LoVo (cell line): ENCODE results near the gene PRDM5.

ENCODE experiments used
- DNase-seq: peaks from one replicate; pipeline ENCODE4 v3.0.0-alpha.2; 2016; ENCODE audit warnings: low spot score

Gene PRDM5

GRCh38 chr4:120922381-120923206 lies at the start of gene PRDM5:
TSS of gene PRDM5 (minus strand) at chr4:120922726. CDS start at chr4:120922608, 118 bp downstream.
- peak; percentile 20 for DNase-seq

- DNase-seq, result no peak
Observed at GRCh38 chr4:120971884-120972283, 49.4 kb upstream of the PRDM5 start.

GRCh38 chr4:120965938-120966337 lies 43.4 kb upstream of the PRDM5 start:
- no peak for DNase-seq

GRCh38 chr4:120964596-120964995 lies 42.1 kb upstream of the PRDM5 start:
- no peak for DNase-seq

DNA sequence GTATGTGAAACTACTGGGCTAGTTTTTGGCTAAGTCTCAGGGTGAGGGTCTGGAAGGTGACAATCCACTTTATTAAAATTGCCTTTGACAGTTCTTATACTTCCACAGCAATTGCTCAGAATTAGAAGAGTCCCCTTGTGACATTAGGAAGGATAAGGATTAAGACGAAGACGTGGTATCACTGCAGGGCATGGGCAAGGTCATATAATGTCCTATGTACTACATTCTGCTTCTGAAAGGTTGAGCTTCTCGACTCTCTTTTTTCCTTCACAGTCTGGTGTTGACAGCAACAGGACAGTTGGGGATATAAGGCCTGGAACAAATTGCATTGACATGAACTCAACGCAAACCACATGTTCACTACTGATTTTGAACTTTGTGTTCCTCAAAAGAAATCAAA lies 40.9 kb upstream of the PRDM5 start:
- DNase-seq, result no peak

DNA sequence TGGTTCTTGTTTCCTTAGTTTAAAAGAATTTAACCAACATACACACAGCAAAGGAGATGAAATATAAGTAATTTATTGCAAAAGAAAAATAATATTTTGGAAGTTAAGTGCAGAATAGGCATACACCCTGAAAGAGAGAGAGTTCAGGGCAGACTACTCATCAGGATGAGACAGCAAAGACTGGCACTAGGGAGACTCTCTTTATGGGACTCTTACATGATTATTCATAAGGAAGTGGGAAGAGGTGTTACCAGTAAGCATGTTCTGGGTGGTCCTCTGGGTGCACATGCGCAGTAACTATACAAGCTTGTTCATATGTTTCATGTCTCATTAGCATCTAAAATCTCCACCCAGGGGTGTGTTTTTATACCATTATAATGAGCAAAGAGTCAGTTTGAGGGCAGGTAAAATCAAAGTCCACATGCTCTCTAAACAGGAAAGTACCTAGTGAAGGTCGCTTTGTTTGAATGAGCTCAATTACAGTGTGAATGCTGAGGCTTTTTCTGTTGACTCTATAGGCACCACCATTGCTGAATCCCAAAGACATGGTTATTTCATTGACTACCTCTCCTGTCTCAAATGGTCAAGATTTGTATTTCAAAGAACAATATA lies 38.2 kb upstream of the PRDM5 start:
- DNase-seq, result no peak

DNA sequence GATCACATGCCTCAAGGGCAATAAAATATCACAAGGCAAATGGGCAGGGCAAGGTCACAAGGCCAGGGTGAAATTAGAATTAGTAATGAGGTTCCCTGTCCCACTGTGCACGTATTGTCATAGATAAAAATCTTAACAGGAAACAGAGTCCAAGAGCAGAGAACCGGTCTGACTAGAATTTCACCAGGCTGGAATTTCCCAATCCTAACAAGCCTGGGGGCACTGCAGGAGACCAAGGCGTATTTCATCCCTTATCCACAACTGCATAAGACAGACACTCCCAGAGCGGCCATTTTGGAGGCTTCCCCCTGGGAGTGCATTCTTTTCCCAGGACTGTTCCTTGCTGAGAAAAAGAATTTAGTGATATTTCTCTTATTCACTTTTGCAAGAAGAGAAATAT lies 25.9 kb upstream of the PRDM5 start:
- DNase-seq, result no peak

DNA sequence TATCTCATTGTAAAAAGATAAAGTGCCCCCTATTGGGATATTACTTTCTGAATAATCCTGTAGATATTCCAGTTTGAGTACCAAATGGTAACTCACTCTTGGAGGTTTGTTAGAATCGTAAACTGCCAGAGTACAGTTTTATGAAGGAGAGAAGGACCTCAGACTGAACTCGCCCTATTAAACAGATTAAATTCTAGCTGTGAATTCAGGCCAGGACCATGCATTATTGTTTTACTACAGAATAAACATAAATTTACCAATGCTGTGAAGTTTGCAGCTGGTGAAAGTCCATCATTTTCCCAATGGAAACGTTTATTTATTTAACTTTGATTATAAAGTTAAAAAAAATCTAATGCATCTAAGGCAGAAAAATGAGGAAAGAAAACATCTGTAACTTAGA lies 20.2 kb upstream of the PRDM5 start:
- DNase-seq, result no peak

- DNase-seq, result no peak
Observed at GRCh38 chr4:120940547-120940946, 18.0 kb upstream of the PRDM5 start.

GRCh38 chr4:120939693-120940092 lies 17.2 kb upstream of the PRDM5 start:
- DNase-seq, result no peak

- DNase-seq, result no peak
Observed at GRCh38 chr4:120929847-120930246, 7.3 kb upstream of the PRDM5 start.

GRCh38 chr4:120927801-120928409 lies 5.4 kb upstream of the PRDM5 start:
- DNase-seq, result no peak

DNA sequence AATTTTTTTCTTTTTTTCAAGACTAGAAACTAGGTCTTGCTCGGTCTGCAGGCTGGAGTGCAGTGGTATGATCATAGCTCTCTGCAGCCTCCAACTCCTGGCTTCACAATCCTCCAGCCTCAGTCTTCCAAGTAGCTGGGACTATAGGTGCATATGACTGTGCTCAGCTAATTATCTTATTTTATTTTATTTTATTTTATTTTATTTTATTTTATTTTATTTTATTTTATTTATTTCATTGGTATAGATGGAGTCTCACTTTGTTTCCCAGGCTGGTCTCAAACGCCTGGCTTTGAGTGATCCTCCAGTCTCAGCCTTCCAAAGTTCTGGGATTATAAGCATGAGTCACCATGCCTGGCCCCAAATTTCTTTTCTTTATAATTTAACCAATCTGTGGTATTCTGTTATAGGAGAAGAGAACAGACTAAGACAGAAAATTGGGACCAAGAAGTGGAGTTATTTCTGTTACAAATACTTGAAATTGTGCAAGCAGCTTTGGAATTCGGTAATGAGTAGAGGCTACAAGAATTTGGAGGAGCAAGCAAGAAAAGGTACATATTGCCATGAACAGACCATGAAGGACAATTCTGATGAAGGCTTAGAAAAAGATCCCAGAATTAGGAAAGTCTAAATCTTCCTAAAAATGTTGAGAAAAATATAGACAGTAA lies 4.0 kb upstream of the PRDM5 start:
- DNase-seq, result no peak

- DNase-seq, result no peak
Observed at GRCh38 chr4:120924931-120925330, 2.4 kb upstream of the PRDM5 start.

DNA sequence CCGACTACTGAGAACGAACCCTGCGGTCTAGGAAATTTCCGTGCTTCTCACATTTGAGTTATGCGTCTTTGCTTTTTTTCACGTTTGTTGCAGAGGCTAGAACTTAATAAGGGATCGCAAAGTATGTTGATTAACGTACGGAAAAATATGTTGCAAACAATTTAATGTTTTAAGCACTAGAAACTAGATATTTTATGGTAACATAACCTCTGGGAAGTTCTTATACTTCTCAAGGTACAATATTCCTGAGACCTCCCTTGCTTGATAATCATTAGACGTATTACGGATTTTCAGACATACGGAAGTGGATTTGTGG lies 639 bp upstream of the PRDM5 start:
- no peak for DNase-seq

DNA sequence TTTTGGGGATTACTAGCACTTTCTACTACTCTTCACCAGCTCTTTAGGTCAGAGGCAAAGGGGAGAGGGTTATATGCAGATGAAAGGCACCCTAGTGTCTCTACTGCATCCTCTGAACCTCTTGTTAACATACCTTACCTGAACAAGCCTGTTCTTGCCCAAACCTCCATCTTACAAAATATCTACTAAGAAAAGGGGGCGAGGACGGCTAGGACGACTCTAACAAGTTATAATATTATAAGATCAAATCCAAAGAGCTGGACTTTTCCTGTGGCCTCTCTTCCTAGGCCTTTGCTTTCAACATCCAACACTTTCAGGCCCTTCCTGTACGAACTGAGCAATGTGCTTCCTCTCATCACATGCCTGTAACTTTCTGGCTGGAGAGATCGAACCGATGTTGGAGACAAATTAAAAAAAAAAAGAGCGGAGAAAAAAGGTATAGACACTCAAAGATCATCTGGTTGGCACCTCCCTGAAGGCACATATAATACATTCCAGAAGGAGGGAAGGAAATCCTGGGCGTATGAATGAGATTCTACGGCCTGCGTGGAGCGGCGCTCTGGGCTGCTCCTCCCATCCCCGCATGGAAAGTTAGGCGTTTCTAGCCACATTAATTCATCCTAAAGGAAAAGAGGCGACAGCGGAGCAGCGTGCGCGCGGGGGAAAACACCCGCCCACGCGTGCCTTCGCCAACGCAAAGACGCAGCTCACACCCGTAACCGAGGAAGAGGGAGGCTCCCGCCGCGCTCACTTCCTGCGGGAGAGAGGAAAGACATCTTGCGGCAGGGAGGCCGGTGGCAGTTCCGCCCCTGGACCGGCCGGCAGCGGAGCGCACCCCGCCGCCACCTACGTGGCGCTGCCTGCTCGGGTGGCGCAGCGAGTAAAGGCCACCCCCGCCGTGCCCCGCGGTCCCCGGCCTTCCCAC lies 808 bp downstream of the PRDM5 start:
- DNase-seq, result peak; percentile 56

- no peak for DNase-seq
Observed at GRCh38 chr4:120920666-120921065, 1.9 kb downstream of the PRDM5 start.

DNA sequence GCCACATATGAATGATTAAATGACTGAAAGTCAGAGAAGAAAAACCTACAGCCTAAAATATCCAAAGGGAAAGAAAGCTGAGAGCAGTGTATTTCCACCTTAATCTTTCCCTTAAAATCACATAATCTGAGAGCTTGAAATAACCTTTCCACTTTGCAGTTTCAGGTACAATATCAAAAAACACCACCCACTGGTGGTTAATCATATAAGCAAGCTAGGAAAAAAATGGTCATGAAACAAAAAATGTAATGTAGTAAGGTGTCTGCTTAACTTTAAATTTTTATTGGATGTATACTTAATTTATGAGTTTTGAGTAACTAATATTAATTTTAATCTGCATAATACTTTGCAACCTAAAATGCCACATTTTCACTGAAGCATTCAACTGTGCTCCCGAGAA lies 3.2 kb downstream of the PRDM5 start:
- DNase-seq, result no peak

DNA sequence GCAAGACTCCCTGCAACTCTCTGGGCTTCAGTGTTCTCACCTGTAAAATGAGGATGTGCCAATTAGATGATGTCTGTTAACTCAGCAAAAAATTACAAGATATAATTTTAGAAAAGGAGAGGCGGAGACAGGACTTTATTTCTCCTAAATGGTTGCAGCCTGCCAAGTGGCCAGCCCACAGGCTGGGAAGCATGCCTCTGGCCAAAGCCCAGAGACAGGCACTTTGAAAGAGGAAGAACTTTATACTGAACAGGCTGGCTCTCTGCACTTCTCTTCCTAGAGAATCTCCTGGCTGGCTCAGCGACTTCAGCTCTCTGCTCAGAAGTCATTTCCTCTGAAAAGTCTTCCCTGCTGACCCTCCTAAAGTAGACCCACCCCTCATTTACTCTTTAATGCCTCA lies 3.7 kb downstream of the PRDM5 start:
- no peak for DNase-seq

DNA sequence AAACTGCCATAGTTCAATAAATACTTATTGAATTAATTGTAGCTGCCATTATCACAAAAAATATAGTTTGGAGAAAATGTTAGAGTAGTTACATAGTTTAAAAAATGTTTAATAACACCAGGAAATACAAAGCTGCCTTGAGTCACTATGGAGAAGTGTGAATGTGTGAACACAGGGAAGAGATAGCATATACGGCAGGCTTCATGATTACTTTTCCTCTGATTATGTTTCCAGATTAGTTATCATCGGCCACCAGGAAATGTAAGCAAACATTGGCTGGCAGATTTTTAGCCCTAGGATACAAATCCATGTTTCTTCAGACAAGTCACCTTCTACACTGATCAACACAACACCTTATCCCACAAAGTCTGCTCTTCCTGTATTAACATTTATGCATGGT lies 4.4 kb downstream of the PRDM5 start:
- DNase-seq, result no peak

DNA sequence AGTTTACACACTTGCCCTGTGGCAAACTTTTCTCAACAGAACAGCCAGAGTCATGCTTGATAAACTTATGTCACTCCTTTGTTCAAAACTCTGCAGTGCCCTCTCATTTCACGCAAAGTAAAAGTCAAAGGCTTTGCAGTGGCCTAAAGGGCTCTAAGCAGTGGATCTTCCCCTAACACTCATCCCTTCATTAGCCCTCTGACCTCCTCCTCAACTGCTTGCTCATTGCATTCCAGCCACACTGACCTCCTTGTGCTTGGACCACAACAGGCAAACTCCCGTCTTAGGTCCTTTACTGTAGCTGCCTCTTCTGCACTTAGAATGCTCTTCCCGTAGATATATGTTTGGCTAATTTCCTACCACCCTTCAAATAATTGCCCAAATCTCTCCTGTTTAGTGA lies 5.6 kb downstream of the PRDM5 start:
- DNase-seq, result no peak

DNA sequence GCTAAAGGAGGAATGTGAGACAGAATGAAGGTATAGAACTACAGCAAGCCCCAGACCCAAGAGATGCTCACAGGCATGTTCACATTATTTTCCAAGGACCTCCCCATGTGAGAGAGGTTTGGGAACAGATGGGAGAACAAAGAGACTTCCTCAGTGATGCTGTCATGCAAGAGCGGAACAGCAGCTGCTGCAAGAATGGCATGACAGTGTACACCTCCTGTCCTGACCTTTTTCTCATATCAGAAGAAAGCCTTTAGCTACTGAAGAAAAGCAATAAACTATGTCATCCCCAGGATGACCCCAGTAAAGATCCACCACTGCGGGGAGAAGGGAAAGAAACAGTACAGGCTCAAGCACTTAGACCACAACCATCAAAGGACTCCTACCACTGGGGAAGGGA lies 7.2 kb downstream of the PRDM5 start:
- no peak for DNase-seq
